GM23248 (cell line): ENCODE results near the gene ABLIM1. TPM values are rescaled to one million over a fixed set of nuclear protein-coding genes. Genes with fewer than 3 reads are reported as not detected.

Experiments used
- DNase-seq: peaks from one replicate; pipeline ENCODE4 v3.0.0-alpha.2; 2015
- H2AFZ ChIP-seq: fragments of 200-600 bp; sonication (generic); 2 replicates; pipeline ENCODE4 v1.6.1; 2016; ENCODE audit warnings: antibody characterized with exemption
- H3F3A ChIP-seq: fragments of 200-600 bp; sonication (generic); 2 replicates; pipeline ENCODE4 v1.6.1; 2016; ENCODE audit warnings: mild to moderate bottlenecking, antibody characterized with exemption, mixed run types; ENCODE audit not compliant: insufficient read depth
- H3K27ac ChIP-seq: fragments of 200-600 bp; sonication (generic); 2 replicates; pipeline ENCODE4 v1.5.1; 2016; ENCODE audit warnings: mild to moderate bottlenecking
- H3K27me3 ChIP-seq: fragments of 200-600 bp; sonication (generic); replicated peaks from 2 replicates; pipeline ENCODE4 v1.6.1; 2016; ENCODE audit warnings: mild to moderate bottlenecking; ENCODE audit not compliant: insufficient read depth
- H3K36me3 ChIP-seq: fragments of 200-600 bp; sonication (generic); 2 replicates; pipeline ENCODE4 v1.6.1; 2016; ENCODE audit warnings: low read depth, mild to moderate bottlenecking
- H3K4me1 ChIP-seq: fragments of 200-600 bp; sonication (generic); 2 replicates; pipeline ENCODE4 v1.6.1; 2016; ENCODE audit warnings: mild to moderate bottlenecking; ENCODE audit not compliant: insufficient read depth
- H3K4me2 ChIP-seq: fragments of 200-600 bp; sonication (generic); one replicate; pipeline ENCODE4 v1.6.1; 2016; ENCODE audit warnings: mild to moderate bottlenecking; ENCODE audit not compliant: unreplicated experiment
- H3K4me3 ChIP-seq: fragments of 200-600 bp; sonication (generic); 2 replicates; pipeline ENCODE4 v1.5.1; 2016; ENCODE audit warnings: mild to moderate bottlenecking
- H3K79me2 ChIP-seq: fragments of 200-600 bp; sonication (generic); 2 replicates; pipeline ENCODE4 v1.6.1; 2016; ENCODE audit warnings: mild to moderate bottlenecking; ENCODE audit not compliant: insufficient read depth
- H3K9ac ChIP-seq: fragments of 200-600 bp; sonication (generic); 2 replicates; pipeline ENCODE4 v1.6.1; 2016; ENCODE audit warnings: mild to moderate bottlenecking
- H3K9me2 ChIP-seq: fragments of 200-600 bp; sonication (generic); 2 replicates; pipeline ENCODE4 v1.6.1; 2016; ENCODE audit warnings: mixed run types, mild to moderate bottlenecking, moderate library complexity; ENCODE audit not compliant: insufficient read depth
- H3K9me3 ChIP-seq: fragments of 200-600 bp; sonication (generic); one replicate; pipeline ENCODE4 v1.6.1; 2017; ENCODE audit warnings: low read depth
- H4K20me1 ChIP-seq: fragments of 200-600 bp; sonication (generic); 2 replicates; pipeline ENCODE4 v1.6.0; 2016; ENCODE audit not compliant: insufficient read depth
- EZH2 ChIP-seq: fragments of 200-600 bp; sonication (generic); IDR thresholded peaks from 2 replicates; pipeline ENCODE4 v1.6.1; 2018; ENCODE audit warnings: antibody characterized with exemption, mild to moderate bottlenecking; ENCODE audit not compliant: insufficient read depth, poor library complexity, severe bottlenecking
- EZH2phosphoT487 ChIP-seq: fragments of 200-600 bp; sonication (generic); IDR thresholded peaks from 2 replicates; pipeline ENCODE4 v1.6.1; 2018; ENCODE audit warnings: antibody characterized with exemption, moderate library complexity, mild to moderate bottlenecking, low read depth; ENCODE audit not compliant: insufficient read depth
- WGBS, 2 experiments: methylation state at CpG; one replicate each; pipeline ENCODE4 v1.1.6; 2015 to 2017; ENCODE audit warnings: low lambda C conversion rate in 2 of 2, low coverage in 1 of 2; ENCODE audit errors: missing lambda C conversion rate in 2 of 2; 5-methylcytosine and 5-hydroxymethylcytosine counted together
- in situ Hi-C: fragments of 300-500 bp; cut with MboI; formaldehyde crosslinking; loops from 2 replicates; pipeline ENCODE4 v1.15.0; 2020
- polyA plus RNA-seq: library from polyadenylated mRNA; unstranded; fragments of >200 nt; fragmentation: Nextera tagmentation; extraction: Ambion mirVana; gene quantifications from 2 replicates; pipeline ENCODE4 v1.2.1, GENCODE V29; 2016
- total RNA-seq: library from RNA; depleted of rRNA; stranded (reverse); fragments of >200 nt; shearing (Covaris generic); gene quantifications from 2 replicates; pipeline ENCODE4 v1.2.3, GENCODE V29; 2014

Gene ABLIM1
- total and polyA plus RNA-seq, 2 experiments from 2014 or later = 0.54 to 0.78 TPM

DNA sequence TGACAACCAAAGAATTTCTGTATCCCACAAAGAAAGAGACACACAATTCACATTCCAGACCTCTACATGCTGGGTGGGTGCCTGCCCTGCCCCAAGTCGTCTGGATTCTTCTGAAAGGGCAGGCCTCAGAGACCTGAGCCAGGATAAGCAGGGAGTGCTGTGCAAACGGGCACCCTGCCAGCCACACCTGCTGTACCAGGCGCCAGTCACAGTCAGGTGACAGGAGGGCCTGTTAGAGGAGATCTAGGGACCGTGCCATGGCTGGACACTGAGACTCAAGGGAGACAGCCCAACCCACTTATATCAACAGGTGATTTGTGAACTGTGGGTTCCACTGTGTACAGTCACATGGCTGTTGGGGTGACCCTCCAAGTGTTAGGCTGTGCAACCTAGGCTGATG, 150.6 kb downstream of the ABLIM1 start:
- 16% methylated on average over 4 of the region's 4 CpGs for WGBS, 2 experiments
- Histone ChIP-seq H3K4me3 (no peak overlapping the region), H3K4me1 (peaks cover 6% of the 10 kb centered on the region; the same call in 1 of the 2 replicates), H3K9me3 (no peaks in the 10 kb centered on the region), H3F3A (no peaks in the 10 kb centered on the region), H3K27ac (no peak overlapping the region), H3K4me2 (no peak overlapping the region), H3K9me2 (no peaks in the 10 kb centered on the region), H3K79me2 (no peaks in the 10 kb centered on the region), H4K20me1 (no peaks in the 10 kb centered on the region), H3K27me3 (no peaks in the 10 kb centered on the region; the same call in 1 of the 2 replicates), H3K9ac (no peak overlapping the region), H2AFZ (no peak overlapping the region), H3K36me3 (no peaks in the 10 kb centered on the region)
- TF ChIP-seq EZH2phosphoT487 (no peak), EZH2 (no peak)
- in situ Hi-C loops = no loop called here
- no peak for DNase-seq

DNA sequence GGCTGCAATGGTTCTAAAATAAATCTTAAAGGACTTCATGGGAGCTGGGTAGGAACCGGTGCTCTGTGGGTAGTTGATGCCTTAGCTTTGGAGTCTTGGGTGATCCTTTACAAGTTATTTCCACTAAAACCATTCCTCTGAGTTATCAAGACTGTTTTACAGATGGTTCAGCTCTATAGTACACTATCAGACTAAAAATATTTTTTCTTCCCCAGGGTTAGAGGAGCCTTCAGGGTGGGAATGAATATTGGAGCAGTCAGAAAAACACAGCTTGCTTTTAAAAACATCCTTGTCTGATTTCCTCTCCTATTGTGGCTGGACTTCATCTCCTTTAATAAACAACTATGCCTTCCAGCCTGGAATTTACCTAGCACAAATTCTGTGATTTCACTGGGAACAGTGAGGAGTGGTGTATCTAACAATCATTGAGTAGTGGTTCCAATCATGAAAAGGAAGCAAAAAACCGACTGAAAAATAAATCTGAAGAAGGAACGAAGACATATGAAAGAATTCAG, 151.1 kb downstream of the ABLIM1 start:
- H3K79me2 ChIP-seq = no peaks in the 10 kb centered on the region
- H3K36me3 ChIP-seq = no peaks in the 10 kb centered on the region
- peaks cover 6% of the 10 kb centered on the region; the same call in 1 of the 2 replicates for H3K4me1 ChIP-seq
- H3K9me3 ChIP-seq = no peaks in the 10 kb centered on the region
- in situ Hi-C loops = no loop called here
- no peak for DNase-seq
- no peak overlapping the region for H3K4me3 ChIP-seq
- no peak overlapping the region for H3K9ac ChIP-seq
- H4K20me1 ChIP-seq = no peaks in the 10 kb centered on the region
- H3K9me2 ChIP-seq = no peaks in the 10 kb centered on the region
- no peak for TF ChIP-seq EZH2
- no peak for TF ChIP-seq EZH2phosphoT487
- 56 to 60% methylated on average over 3 of the region's 3 CpGs for WGBS, 2 experiments
- H3K27ac ChIP-seq = no peak overlapping the region
- H3F3A ChIP-seq = no peaks in the 10 kb centered on the region
- H3K27me3 ChIP-seq = no peaks in the 10 kb centered on the region; the same call in 1 of the 2 replicates
- no peak overlapping the region for H2AFZ ChIP-seq
- no peak overlapping the region for H3K4me2 ChIP-seq

DNA sequence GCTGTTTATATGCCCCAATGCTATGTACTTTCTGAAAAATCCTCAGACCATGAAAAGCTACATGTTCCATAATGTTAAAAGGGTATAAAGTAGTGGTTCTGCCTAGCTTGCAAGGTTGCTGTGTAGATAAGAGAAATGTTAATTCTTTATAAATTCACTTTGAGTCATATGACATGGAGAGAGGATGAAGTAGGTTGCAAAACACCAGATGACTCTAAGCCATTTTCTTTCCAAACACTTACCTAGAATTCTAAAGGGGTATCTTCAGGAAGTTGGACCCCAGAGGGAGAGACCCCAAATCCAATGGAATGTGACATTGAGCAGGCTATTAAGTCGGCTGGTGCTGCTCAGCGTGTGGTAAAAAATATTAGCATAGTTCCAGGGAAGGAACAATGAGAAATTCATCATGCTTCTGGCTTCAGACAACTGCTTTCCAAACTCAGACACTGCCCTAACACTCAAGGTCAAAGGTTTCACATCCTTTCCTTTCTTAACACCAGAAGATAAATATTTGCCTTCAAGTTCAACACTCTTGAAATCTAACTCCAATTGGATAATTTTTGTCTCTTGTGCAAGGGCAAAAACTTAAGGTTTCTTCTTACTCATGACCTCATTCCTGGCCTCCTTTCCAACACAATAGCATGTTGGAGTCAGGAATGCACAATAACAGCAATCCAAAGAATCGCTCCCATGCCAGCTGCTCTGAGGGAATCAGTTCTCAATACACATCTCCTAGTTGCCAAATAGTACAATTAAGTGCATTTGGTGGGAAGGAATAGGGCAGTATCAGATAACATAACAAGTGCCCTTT, 153.1 kb downstream of the ABLIM1 start:
- peaks cover 6% of the 10 kb centered on the region; the same call in 1 of the 2 replicates for H3K4me1 ChIP-seq
- H3K4me2 ChIP-seq = no peak overlapping the region
- H2AFZ ChIP-seq = no peak overlapping the region
- in situ Hi-C loops = no loop called here
- no peak overlapping the region for H3K27ac ChIP-seq
- no peaks in the 10 kb centered on the region; the same call in 1 of the 2 replicates for H3K27me3 ChIP-seq
- peak; percentile 71 for DNase-seq
- H4K20me1 ChIP-seq = no peaks in the 10 kb centered on the region
- H3K36me3 ChIP-seq = no peaks in the 10 kb centered on the region
- H3K9ac ChIP-seq = no peak overlapping the region
- H3K9me2 ChIP-seq = no peaks in the 10 kb centered on the region
- no peaks in the 10 kb centered on the region for H3K79me2 ChIP-seq
- no peaks in the 10 kb centered on the region for H3F3A ChIP-seq
- H3K9me3 ChIP-seq = no peaks in the 10 kb centered on the region
- H3K4me3 ChIP-seq = no peak overlapping the region
- 0 to 5% methylated on average over 3 of the region's 3 CpGs for WGBS, 2 experiments
- TF ChIP-seq EZH2phosphoT487 (no peak), EZH2 (no peak)

DNA sequence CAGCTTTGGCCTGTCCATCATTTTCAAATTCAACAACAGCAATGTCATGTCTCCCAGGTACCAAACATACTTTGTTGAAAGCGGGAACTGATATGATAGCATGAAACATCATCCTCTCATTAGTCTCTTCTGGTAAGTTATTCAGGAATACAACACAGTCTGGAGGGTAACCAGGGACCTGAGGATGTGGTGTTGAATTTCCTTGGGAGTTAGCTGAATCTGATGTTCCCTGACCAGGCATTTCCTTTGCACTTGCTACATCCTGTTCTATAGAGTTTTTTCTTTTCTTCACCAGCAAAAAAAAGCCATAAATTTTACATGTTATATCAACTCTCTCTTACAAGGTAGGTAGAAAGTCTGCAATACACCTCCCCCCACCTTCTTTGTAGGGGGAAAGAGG, 156.0 kb downstream of the ABLIM1 start:
- H3K27ac ChIP-seq = no peak overlapping the region
- H3K4me1 ChIP-seq = peaks cover 6% of the 10 kb centered on the region; the same call in 1 of the 2 replicates
- no peaks in the 10 kb centered on the region; the same call in 1 of the 2 replicates for H3K27me3 ChIP-seq
- no peak overlapping the region for H2AFZ ChIP-seq
- TF ChIP-seq EZH2phosphoT487 (no peak), EZH2 (no peak)
- no peaks in the 10 kb centered on the region for H4K20me1 ChIP-seq
- no peak overlapping the region for H3K4me3 ChIP-seq
- H3K9me3 ChIP-seq = no peaks in the 10 kb centered on the region
- H3F3A ChIP-seq = no peaks in the 10 kb centered on the region
- DNase-seq = no peak
- no peak overlapping the region for H3K4me2 ChIP-seq
- no peaks in the 10 kb centered on the region for H3K79me2 ChIP-seq
- in situ Hi-C loops = no loop called here
- WGBS, 2 experiments = 55 to 69% methylated on average over 1 of the region's 1 CpG
- H3K36me3 ChIP-seq = no peaks in the 10 kb centered on the region
- H3K9me2 ChIP-seq = no peaks in the 10 kb centered on the region
- H3K9ac ChIP-seq = no peak overlapping the region
